Liver (tissue), 9 donors: Measurements from ENCODE around the gene ITGB1BP1. TPM values are rescaled to one million over a fixed set of nuclear protein-coding genes. Genes with fewer than 3 reads are reported as not detected.

Experiments
- DNase-seq: peaks from one replicate; pipeline ENCODE4 v3.0.0-alpha.2; 2017; ENCODE audit warnings: low spot score
- H3K27ac ChIP-seq, 2 donors: one replicate each; pipeline ENCODE4 v1.7.0; 2013; ENCODE audit warnings: inconsistent platforms in 2 of 2, low read length in 2 of 2, control low read depth in 1 of 2, low read depth in 1 of 2, mild to moderate bottlenecking in 1 of 2
- H3K27me3 ChIP-seq, 4 donors: one replicate each; pipeline versions ENCODE4 v1.6.1 to v1.7.0; 2013; ENCODE audit warnings: low read length in 3 of 4, inconsistent platforms in 1 of 4, mild to moderate bottlenecking in 1 of 4, moderate library complexity in 1 of 4; ENCODE audit not compliant: control insufficient read depth in 4 of 4, insufficient read depth in 4 of 4
- H3K36me3 ChIP-seq, 4 donors: one replicate each; pipeline versions ENCODE4 v1.6.1 to v1.7.0; 2013; ENCODE audit warnings: low read length in 3 of 4, mild to moderate bottlenecking in 3 of 4, low read depth in 1 of 4, moderate library complexity in 1 of 4; ENCODE audit not compliant: control insufficient read depth in 4 of 4, insufficient read depth in 3 of 4
- H3K4me1 ChIP-seq, 4 donors: one replicate each; pipeline versions ENCODE4 v1.6.1 to v1.7.0; 2013; ENCODE audit warnings: low read length in 3 of 4, mild to moderate bottlenecking in 3 of 4, moderate library complexity in 1 of 4; ENCODE audit not compliant: control insufficient read depth in 4 of 4, insufficient read depth in 4 of 4
- H3K4me3 ChIP-seq, 3 donors: one replicate each; pipeline versions ENCODE4 v1.6.1 to v1.7.0; 2013; ENCODE audit warnings: low read length in 3 of 3, control low read depth in 1 of 3, low read depth in 1 of 3, mild to moderate bottlenecking in 1 of 3
- H3K9ac ChIP-seq, 2 donors: one replicate each; pipeline ENCODE4 v1.7.0; 2013; ENCODE audit warnings: low read length in 2 of 2, mild to moderate bottlenecking in 2 of 2, moderate library complexity in 2 of 2, control low read depth in 1 of 2, low read depth in 1 of 2
- H3K9me3 ChIP-seq, 4 donors: one replicate each; pipeline versions ENCODE4 v1.6.1 to v1.7.0; 2013; ENCODE audit warnings: low read length in 3 of 4; ENCODE audit not compliant: control insufficient read depth in 4 of 4
- EGR1 ChIP-seq, 2 donors: IDR thresholded peaks; 2 replicates each; pipeline ENCODE4 v1.6.1; 2016 to 2018; ENCODE audit warnings: antibody characterized with exemption in 2 of 2, low read depth in 2 of 2
- FOXA1 ChIP-seq: IDR thresholded peaks from 2 replicates; pipeline ENCODE4 v1.6.1; 2016; ENCODE audit warnings: antibody characterized with exemption
- FOXA2 ChIP-seq: IDR thresholded peaks from 2 replicates; pipeline ENCODE4 v1.6.1; 2016; ENCODE audit warnings: antibody characterized with exemption
- GABPA ChIP-seq, 2 donors: IDR thresholded peaks in 1 of 2; conservative IDR thresholded peaks in 1 of 2; 2 replicates each; pipeline ENCODE4 v1.6.1; 2016; ENCODE audit warnings: antibody characterized with exemption in 2 of 2, mild to moderate bottlenecking in 1 of 2, moderate library complexity in 1 of 2
- HNF4G ChIP-seq: IDR thresholded peaks from 2 replicates; pipeline ENCODE4 v1.6.1; 2016; ENCODE audit warnings: antibody characterized with exemption
- JUND ChIP-seq, 2 donors: IDR thresholded peaks; 2 replicates each; pipeline ENCODE4 v1.6.1; 2016; ENCODE audit warnings: antibody characterized with exemption in 2 of 2
- MAX ChIP-seq: IDR thresholded peaks from 2 replicates; pipeline ENCODE4 v1.6.1; 2016; ENCODE audit warnings: antibody characterized with exemption
- NR2F2 ChIP-seq: IDR thresholded peaks from 2 replicates; pipeline ENCODE4 v1.6.1; 2016; ENCODE audit warnings: antibody characterized with exemption
- RXRA ChIP-seq, 2 donors: IDR thresholded peaks; 2 replicates each; pipeline ENCODE4 v1.6.1; 2017 to 2018; ENCODE audit warnings: antibody characterized with exemption in 2 of 2, mild to moderate bottlenecking in 1 of 2
- TAF1 ChIP-seq: conservative IDR thresholded peaks from 2 replicates; pipeline ENCODE4 v1.6.1; 2016; ENCODE audit warnings: antibody characterized with exemption, mild to moderate bottlenecking
- YY1 ChIP-seq: IDR thresholded peaks from 2 replicates; pipeline ENCODE4 v1.6.1; 2016; ENCODE audit warnings: antibody characterized with exemption, mild to moderate bottlenecking
- WGBS: extraction: QIAGEN DNeasy Blood & Tissue Kit; methylation state at CpG from one replicate; pipeline ENCODE4 v1.1.7; 2013; 5-methylcytosine and 5-hydroxymethylcytosine counted together
- polyA plus RNA-seq, 2 donors: library from polyadenylated mRNA; stranded (reverse) in 1 of 2; unstranded in 1 of 2; fragments of 200-250 nt in 1 of 2; fragments of >200 nt in 1 of 2; fragmentation: Nextera tagmentation in 1 of 2; extraction: Ambion mirVana in 1 of 2; gene quantifications; one replicate each; pipeline versions ENCODE4 v1.2.1 to v1.2.3, GENCODE V29; 2013 to 2015
- total RNA-seq, 2 donors: library from RNA; depleted of rRNA; stranded (reverse); fragments of >200 nt; gene quantifications; one replicate each; pipeline ENCODE4 v1.2.3, GENCODE V29; 2014
- TF ChIP-seq, protein P1 (sequence below): IDR thresholded peaks from 2 replicates; pipeline ENCODE4 v1.6.1; 2016; ENCODE audit warnings: antibody characterized with exemption
- TF ChIP-seq, protein P2 (sequence below): fragments of 150-350 bp; IDR thresholded peaks from 2 replicates; pipeline ENCODE4 v1.5.1; 2017; ENCODE audit warnings: improper control_type of control experiment, low read depth, low read length; ENCODE audit not compliant: missing input control
- donor health status: healthy.
- donor health status: healthy.
- donor health status: healthy.
- donor health status: healthy.
- donor health status: healthy.

Gene ITGB1BP1
- total and polyA plus RNA-seq, 4 donors = 6.6 to 30.9 (median 13.7) TPM

GRCh38 chr2:9428965-9429577 lies 5.7 kb upstream of the ITGB1BP1 start:
- no peak for DNase-seq
- Histone ChIP-seq H3K27ac (no peak overlapping the region), H3K4me3 (no peak overlapping the region), H3K4me1 (peaks cover 6 to 9% (median 8%) of the 10 kb centered on the region in 4 donors), H3K36me3 (peaks cover 2 to 38% (median 26%) of the 10 kb centered on the region in 4 donors), H3K9ac (no peak overlapping the region), H3K9me3 (no peaks in the 10 kb centered on the region), H3K27me3 (no peaks in the 10 kb centered on the region)
- TF ChIP-seq, protein P1, sequence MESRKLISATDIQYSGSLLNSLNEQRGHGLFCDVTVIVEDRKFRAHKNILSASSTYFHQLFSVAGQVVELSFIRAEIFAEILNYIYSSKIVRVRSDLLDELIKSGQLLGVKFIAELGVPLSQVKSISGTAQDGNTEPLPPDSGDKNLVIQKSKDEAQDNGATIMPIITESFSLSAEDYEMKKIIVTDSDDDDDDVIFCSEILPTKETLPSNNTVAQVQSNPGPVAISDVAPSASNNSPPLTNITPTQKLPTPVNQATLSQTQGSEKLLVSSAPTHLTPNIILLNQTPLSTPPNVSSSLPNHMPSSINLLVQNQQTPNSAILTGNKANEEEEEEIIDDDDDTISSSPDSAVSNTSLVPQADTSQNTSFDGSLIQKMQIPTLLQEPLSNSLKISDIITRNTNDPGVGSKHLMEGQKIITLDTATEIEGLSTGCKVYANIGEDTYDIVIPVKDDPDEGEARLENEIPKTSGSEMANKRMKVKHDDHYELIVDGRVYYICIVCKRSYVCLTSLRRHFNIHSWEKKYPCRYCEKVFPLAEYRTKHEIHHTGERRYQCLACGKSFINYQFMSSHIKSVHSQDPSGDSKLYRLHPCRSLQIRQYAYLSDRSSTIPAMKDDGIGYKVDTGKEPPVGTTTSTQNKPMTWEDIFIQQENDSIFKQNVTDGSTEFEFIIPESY = no peak
- TF ChIP-seq GABPA (IDR thresholded peaks at IDR 0.05 in 1 of 2, conservative IDR thresholded peaks at IDR 0.05 in 1 of 2) = no peak
- TF ChIP-seq HNF4G = no peak
- TF ChIP-seq JUND (IDR thresholded peaks at IDR 0.05) = no peak
- TF ChIP-seq MAX = no peak
- no peak for TF ChIP-seq RXRA (IDR thresholded peaks at IDR 0.05)
- no peak for TF ChIP-seq FOXA2
- TF ChIP-seq FOXA1 = no peak
- no peak for TF ChIP-seq EGR1 (IDR thresholded peaks at IDR 0.05; ENCODE audit: low read depth in 2 of 2)
- 86% methylated on average over 5 of the region's 5 CpGs for WGBS

DNA sequence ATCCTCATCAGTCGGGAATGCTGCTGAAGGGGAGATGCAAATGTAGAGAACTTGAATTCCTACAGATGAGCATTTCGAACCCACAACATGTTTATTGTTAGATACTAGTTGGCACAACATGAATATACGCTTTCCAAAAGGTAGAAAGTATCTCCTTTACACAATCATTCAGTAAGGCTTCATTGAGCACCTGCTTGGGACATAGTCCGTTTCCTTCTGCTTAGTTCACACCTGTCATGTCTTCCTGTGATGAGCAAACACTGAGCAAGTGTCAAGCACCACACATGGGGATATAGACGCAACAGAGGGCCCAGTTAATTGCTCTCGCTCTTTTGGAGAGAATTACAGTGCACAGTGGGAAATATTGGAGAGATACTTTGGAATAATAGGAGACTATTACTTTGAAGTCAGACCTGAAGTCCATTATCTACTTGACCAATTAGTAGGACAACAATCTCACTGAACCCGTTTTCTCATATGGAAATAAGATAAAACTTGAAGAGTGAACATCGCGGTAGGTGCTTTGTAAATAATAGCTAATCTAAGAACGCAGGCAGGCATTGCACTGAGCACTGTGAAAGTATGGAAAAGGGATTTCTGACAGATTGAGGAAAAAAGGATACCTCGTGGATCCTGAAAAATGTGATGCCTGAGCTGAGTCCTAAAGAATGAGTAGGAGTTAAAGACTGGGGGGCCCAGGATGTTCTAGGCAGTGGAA lies 1.3 kb upstream of the ITGB1BP1 start:
- Histone ChIP-seq H3K4me3 (peak overlapping the region; percentile 79 to 89 (median 83)), H3K9me3 (no peaks in the 10 kb centered on the region), H3K36me3 (peaks cover 0 to 3% (median under 1%) of the 10 kb centered on the region in 4 donors), H3K4me1 (peaks cover 10 to 23% (median 17%) of the 10 kb centered on the region in 4 donors), H3K27me3 (no peaks in the 10 kb centered on the region), H3K9ac (peak overlapping the region; percentile 36 to 67), H3K27ac (no peak overlapping the region)
- no peak for DNase-seq
- TF ChIP-seq, protein P1 = no peak
- TF ChIP-seq FOXA2 (no peak), TAF1 (no peak), YY1 (no peak), RXRA (IDR thresholded peaks at IDR 0.05) (no peak), MAX (no peak), NR2F2 (no peak)
- TF ChIP-seq, protein P2, sequence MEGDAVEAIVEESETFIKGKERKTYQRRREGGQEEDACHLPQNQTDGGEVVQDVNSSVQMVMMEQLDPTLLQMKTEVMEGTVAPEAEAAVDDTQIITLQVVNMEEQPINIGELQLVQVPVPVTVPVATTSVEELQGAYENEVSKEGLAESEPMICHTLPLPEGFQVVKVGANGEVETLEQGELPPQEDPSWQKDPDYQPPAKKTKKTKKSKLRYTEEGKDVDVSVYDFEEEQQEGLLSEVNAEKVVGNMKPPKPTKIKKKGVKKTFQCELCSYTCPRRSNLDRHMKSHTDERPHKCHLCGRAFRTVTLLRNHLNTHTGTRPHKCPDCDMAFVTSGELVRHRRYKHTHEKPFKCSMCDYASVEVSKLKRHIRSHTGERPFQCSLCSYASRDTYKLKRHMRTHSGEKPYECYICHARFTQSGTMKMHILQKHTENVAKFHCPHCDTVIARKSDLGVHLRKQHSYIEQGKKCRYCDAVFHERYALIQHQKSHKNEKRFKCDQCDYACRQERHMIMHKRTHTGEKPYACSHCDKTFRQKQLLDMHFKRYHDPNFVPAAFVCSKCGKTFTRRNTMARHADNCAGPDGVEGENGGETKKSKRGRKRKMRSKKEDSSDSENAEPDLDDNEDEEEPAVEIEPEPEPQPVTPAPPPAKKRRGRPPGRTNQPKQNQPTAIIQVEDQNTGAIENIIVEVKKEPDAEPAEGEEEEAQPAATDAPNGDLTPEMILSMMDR = no peak
- WGBS = 74% methylated on average over 11 of the region's 11 CpGs
